SK-N-MC (cell line): ENCODE measurements around the gene NLGN2.

Experiments
- EZH2 ChIP-seq: fragments of 200-600 bp; sonication (generic); IDR thresholded peaks from one replicate; pipeline ENCODE4 v1.6.1; 2017; ENCODE audit warnings: antibody characterized with exemption
- FOXP2 ChIP-seq: optimal IDR thresholded peaks from 2 replicates; pipeline ENCODE3; 2011; ENCODE audit warnings: mild to moderate bottlenecking, moderate library complexity; ENCODE audit not compliant: insufficient read depth; ENCODE audit errors: extremely low read length, control extremely low read depth
- POLR2AphosphoS5 ChIP-seq: IDR thresholded peaks from 2 replicates; pipeline ENCODE4 v1.6.1; 2012; ENCODE audit warnings: mild to moderate bottlenecking, low read depth, low read length, borderline replicate concordance

- TF ChIP-seq POLR2AphosphoS5 = no peak
- TF ChIP-seq EZH2 = no peak
- no peak for TF ChIP-seq FOXP2
Measured at GRCh38 chr17:7413346-7413985, 5.8 kb downstream of the NLGN2 start.
